ENCODE results near the gene HOXB7.

The HOXB7 gene

GRCh38 chr17:48593840-48594537 lies 16.8 kb downstream of the HOXB7 start:
- peak; percentile 86 to 88 for DNase-seq

- DNase-seq = peak in 1 of 2 experiments; percentile 47
Measured at GRCh38 chr17:48593126-48593829, 17.5 kb downstream of the HOXB7 start, which contains the start of gene HOXB5. TSS of gene HOXB5 (minus strand) at chr17:48593779. CDS start at chr17:48593682, 97 bp downstream.

DNA sequence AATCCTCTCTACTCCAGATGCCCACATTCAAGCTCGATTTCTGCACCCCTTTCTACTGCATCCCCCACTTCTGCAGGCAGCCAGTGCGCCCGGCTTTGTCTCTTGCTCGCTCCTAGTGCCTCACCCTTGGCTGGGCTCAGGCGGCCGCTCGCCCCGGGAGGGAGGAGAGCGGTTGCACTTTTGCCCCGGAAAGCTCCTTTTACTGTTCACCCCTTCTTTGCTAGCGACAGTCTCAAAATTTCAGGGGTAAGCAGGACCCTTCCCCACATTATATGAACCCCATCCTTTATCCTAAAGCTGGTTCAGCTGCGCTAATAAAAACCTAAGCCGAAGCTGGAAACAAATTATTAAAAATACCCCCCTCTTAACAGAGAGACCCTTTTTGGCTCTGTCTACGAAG lies 18.2 kb downstream of the HOXB7 start:
- no peak for DNase-seq

DNA sequence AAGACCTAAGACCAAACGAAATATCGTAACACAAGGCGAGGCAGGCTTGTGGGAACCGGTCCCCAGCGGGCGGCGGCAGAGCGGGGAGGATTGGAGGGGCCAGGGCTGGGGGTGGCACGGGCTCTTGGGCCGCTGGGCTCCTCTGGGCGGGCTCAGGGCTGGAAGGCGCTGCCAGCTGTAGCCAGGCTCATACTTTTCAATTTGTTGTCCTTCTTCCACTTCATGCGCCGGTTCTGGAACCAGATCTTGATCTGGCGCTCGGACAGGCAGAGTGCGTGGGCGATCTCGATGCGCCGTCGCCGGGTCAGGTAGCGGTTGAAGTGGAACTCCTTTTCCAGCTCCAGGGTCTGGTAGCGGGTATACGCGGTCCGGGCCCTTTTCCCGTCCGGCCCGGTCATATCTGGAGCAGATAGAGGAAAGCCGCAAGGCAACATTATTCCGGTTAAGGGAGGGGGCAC lies 18.7 kb downstream of the HOXB7 start:
- no peak for DNase-seq

DNA sequence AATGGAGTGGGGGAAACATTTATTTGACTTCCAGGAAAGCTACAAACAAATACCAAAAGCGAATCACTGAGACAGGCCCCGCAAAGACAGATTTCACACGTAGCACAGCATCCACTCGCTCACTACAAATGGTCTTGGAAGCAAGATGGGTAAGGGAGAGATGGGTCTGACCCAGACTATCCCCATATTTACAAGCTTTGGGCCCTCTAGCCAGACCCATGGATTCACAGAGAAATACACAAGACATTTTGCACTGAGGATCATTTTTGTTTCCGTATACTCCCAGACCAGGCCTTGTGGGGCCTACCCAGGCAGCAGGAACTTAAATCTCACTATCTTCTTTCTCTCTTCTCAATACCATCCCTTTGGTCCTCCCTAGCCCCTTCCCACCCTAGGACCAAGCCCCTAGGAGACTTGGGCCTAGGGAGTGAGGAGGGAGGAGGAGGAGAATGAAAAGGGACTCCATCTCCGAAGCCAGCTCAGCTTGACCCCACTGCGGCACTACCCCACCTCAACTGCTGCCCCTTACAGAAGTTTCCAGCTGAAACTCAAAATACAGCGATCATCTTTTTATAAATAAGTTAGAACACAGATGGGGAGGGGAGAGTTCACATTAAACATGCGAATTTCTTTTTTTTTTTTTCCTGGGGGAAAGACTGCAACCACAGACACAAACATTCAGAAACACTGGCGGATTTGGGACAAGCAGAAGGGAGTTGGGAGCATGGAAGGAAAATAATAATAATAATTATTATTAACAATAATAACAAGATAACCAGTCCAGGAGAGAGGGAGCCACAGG lies 19.4 kb downstream of the HOXB7 start:
- no peak for DNase-seq

GRCh38 chr17:48590607-48591161 lies 20.1 kb downstream of the HOXB7 start:
- no peak for DNase-seq

- no peak for DNase-seq
Measured at GRCh38 chr17:48589831-48590606, 20.8 kb downstream of the HOXB7 start, which contains the start of gene HOXB3. TSS of gene HOXB3 (minus strand) at chr17:48590241. CDS start at chr17:48552474, 37,767 bp downstream.

- DNase-seq = no peak
Measured at GRCh38 chr17:48589060-48589830, 21.6 kb downstream of the HOXB7 start.

- DNase-seq = no peak
Measured at GRCh38 chr17:48588528-48588927, 22.3 kb downstream of the HOXB7 start.

- no peak for DNase-seq
Measured at GRCh38 chr17:48588074-48588415, 22.8 kb downstream of the HOXB7 start.

DNA sequence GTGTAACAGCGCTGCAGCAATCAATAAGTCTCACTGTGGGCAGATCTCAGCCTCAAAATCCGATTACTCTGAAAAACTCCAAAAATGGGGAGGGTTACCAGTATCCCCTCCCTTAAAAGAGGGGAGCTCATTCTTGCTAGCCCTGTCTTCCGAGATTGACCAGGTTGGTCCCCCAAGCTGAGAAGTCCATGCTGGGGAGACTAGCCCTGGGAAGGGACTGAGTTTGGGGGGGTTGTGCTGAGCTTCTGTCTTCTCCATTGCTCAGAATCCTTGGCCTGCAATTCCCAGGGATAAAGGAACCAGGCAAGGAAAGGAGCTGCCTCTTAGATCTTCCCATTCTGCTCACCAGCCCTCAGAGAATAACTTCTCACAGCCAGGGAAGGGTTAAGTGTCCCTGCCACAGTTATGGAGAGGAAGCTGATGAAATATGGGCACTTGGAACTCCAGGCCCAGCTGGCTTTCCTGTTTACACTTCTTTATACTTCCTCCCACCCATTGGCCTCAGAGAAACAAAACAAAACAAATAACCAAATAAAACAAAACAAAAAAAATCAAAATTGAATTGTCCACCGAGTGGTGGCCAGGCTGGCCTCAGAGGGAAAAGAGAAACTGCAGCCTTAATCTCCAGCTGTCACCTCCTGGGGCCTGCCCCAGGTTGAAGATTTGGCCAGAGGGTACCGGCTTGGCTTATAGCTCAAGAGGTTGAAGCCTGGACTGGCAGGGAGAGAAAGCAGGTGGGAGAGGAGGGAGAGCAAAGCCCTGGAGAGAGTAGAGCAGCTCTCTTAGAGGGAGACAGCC lies 23.3 kb downstream of the HOXB7 start:
- no peak for DNase-seq

DNA sequence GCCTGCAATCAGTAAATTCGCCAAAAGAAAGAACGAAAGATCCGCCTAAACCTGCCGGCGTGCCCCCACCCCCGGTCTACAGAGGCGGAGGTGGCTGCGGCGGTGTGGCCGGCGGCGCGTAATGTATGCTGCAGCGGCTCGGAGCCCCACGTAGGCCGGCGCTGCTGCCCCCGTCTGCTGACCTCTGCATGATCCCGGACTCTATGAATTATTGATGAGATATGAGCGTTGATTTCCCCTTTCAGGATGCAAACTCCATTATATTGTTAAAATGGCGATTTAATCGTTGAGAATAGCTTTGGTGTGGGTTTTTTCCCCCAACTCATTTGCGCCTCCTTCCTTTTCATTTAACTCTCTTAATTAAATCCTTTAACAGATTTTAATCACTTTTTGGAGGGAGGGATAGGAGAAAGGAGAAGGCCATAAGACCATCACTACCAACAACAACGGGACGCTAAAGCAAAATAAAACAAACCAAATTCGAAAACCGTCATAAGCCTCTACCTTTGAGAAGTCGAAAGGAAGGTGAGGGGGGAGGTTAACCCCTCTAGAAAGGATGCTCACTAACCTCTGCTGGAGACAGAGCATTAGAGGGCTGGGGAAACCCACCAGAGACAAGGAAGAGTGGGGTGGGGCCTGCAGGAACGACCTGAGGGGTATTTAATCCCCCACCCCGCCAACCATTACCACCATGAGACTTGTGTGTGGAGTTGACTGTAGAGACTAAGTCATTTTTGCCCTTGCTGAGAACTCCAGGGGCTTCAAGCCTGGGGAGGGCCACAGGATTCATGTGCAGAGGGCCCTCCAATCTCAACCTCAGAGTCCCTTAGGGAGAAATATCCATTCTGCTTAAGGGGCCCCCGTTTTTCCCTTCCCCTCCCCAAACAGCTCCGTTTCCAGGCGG lies 24.2 kb downstream of the HOXB7 start:
- peak; percentile 35 to 48 for DNase-seq

- DNase-seq = no peak
Measured at GRCh38 chr17:48584223-48584741, 26.5 kb downstream of the HOXB7 start.

- no peak for DNase-seq
Measured at GRCh38 chr17:48583708-48584222, 27.1 kb downstream of the HOXB7 start.

DNA sequence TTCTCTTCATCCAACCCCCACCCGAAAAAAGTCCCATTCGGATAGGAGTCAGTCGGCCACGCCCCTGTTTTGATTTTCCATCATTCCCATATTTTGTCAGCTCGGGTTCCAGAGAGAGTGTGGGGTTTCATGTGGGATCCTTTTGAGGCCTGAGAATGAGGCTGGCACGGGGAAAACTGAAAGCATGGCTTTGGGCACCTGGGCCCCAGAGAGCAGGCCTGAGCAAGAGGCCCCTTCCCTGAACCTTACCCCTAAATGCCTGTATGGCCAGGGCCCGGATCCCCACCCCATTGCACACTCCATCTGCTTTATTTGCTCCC lies 28.1 kb downstream of the HOXB7 start:
- DNase-seq = no peak

DNA sequence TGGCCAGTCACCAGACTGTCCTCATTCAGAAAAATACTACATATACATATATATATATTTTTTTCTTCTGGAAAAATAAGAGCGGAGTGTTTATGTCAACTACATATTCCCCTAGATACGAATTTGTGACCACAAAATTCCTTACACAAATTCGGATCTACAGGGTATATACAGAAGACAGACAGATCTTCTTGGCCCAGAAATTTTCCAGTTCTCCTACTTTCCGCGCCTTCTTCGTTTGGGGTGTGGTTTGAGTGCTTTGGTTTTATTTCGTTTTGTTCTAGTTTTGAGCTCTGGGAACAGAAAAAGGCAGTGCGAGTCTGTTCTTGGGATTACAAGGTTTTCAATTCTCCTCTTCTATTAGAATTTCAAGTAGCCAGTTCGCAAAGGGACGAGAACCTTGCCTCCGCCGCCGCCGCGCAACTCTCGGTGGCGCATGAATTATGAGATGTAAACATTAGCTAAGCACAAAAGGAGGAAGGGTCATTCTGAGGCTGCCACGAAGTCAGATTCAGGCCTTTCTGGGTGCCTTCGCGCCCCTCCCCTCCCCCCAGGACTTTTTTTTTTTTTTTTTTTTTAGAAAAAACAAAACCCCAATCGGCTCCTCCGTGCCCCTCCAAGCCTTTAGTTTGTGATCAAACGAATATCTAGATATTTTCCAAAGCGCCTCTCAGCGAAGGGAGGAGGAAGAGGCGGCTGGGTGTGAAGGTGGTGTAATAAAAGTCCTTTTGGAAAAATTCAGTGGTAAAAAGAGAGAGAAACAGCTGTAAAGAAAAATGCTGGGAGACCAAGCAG lies 30.9 kb downstream of the HOXB7 start:
- DNase-seq = no peak

GRCh38 chr17:48579471-48579759 lies 31.4 kb downstream of the HOXB7 start:
- no peak for DNase-seq

GRCh38 chr17:48578616-48579470 lies 32.0 kb downstream of the HOXB7 start:
- peak; percentile 29 to 38 for DNase-seq

Measured in activated CD4-positive, alpha-beta T cell treated with anti-CD3 and anti-CD28 coated beads, Interleukin-2, amount 50 U/mL, for 48 hours (primary cell).